ENCODE results near the gene CMTR2.

The CMTR2 gene

GRCh38 chr16:71282943-71283342, 6.3 kb downstream of the CMTR2 start:
- no peak for DNase-seq (ENCODE audit: low read depth, low spot score)

GRCh38 chr16:71276589-71277334, 12.4 kb downstream of the CMTR2 start:
- DNase-seq (ENCODE audit: low read depth, low spot score), result no peak

GRCh38 chr16:71273384-71273783, 15.8 kb downstream of the CMTR2 start:
- no peak for DNase-seq (ENCODE audit: low read depth, low spot score)

GRCh38 chr16:71264299-71264698, 24.9 kb downstream of the CMTR2 start:
- DNase-seq (ENCODE audit: low read depth, low spot score), result no peak

GRCh38 chr16:71263582-71263981, 25.6 kb downstream of the CMTR2 start:
- DNase-seq (ENCODE audit: low read depth, low spot score), result no peak

- DNase-seq (ENCODE audit: low read depth, low spot score), result no peak
Measured at GRCh38 chr16:71262391-71262790, 26.8 kb downstream of the CMTR2 start.

GRCh38 chr16:71260995-71261394, 28.2 kb downstream of the CMTR2 start:
- DNase-seq (ENCODE audit: low read depth, low spot score), result no peak

- DNase-seq (ENCODE audit: low read depth, low spot score), result no peak
Measured at GRCh38 chr16:71259086-71259485, 30.1 kb downstream of the CMTR2 start.

- DNase-seq (ENCODE audit: low read depth, low spot score), result no peak
Measured at GRCh38 chr16:71258372-71258771, 30.8 kb downstream of the CMTR2 start.

GRCh38 chr16:71257768-71258167, 31.4 kb downstream of the CMTR2 start:
- DNase-seq (ENCODE audit: low read depth, low spot score), result no peak

GRCh38 chr16:71255721-71256120, 33.5 kb downstream of the CMTR2 start:
- no peak for DNase-seq (ENCODE audit: low read depth, low spot score)

- no peak for DNase-seq (ENCODE audit: low read depth, low spot score)
Measured at GRCh38 chr16:71254832-71255525, 34.2 kb downstream of the CMTR2 start.

GRCh38 chr16:71250461-71251235, 38.6 kb downstream of the CMTR2 start:
- DNase-seq (ENCODE audit: low read depth, low spot score), result no peak

GRCh38 chr16:71249399-71249798, 39.8 kb downstream of the CMTR2 start:
- DNase-seq (ENCODE audit: low read depth, low spot score), result no peak

GRCh38 chr16:71247478-71247877, 41.7 kb downstream of the CMTR2 start:
- DNase-seq (ENCODE audit: low read depth, low spot score), result no peak

GRCh38 chr16:71246309-71246708, 42.9 kb downstream of the CMTR2 start:
- no peak for DNase-seq (ENCODE audit: low read depth, low spot score)

GRCh38 chr16:71244521-71244920, 44.7 kb downstream of the CMTR2 start:
- DNase-seq (ENCODE audit: low read depth, low spot score), result no peak

GRCh38 chr16:71242601-71243000, 46.6 kb downstream of the CMTR2 start:
- no peak for DNase-seq (ENCODE audit: low read depth, low spot score)

- no peak for DNase-seq (ENCODE audit: low read depth, low spot score)
Measured at GRCh38 chr16:71242036-71242435, 47.2 kb downstream of the CMTR2 start.
